Spleen (tissue), 7 donors: Measurements from ENCODE around the gene LRRC53.

Experiments
- POLR2A ChIP-seq, 3 donors: fragments of 450-650 bp; IDR thresholded peaks; one replicate each; pipeline ENCODE4 v1.5.1; 2017; ENCODE audit warnings: antibody characterized with exemption in 3 of 3, mild to moderate bottlenecking in 1 of 3
- TF ChIP-seq, protein P1 (sequence below), 11 experiments: fragments of 200-600 bp in 7 of 11; fragments of 450-650 bp in 4 of 11; sonication (generic) in 4 of 11; IDR thresholded peaks in 8 of 11; conservative IDR thresholded peaks in 3 of 11; 1 replicate in 7 of 11; 2 replicates in 4 of 11; pipeline versions ENCODE4 v1.4.0 to v1.8.0; 2016 to 2021; ENCODE audit warnings: antibody characterized with exemption in 11 of 11, inconsistent platforms in 4 of 11, mild to moderate bottlenecking in 1 of 11
- donor health status: DM: no; HTN: no; CAD: no; lungs with moderate emphysema.
- donor health status: DM: no; HTN: no; CAD: no.
- donor health status: DM: no; HTN: no; CAD: no.

- TF ChIP-seq, protein P1, sequence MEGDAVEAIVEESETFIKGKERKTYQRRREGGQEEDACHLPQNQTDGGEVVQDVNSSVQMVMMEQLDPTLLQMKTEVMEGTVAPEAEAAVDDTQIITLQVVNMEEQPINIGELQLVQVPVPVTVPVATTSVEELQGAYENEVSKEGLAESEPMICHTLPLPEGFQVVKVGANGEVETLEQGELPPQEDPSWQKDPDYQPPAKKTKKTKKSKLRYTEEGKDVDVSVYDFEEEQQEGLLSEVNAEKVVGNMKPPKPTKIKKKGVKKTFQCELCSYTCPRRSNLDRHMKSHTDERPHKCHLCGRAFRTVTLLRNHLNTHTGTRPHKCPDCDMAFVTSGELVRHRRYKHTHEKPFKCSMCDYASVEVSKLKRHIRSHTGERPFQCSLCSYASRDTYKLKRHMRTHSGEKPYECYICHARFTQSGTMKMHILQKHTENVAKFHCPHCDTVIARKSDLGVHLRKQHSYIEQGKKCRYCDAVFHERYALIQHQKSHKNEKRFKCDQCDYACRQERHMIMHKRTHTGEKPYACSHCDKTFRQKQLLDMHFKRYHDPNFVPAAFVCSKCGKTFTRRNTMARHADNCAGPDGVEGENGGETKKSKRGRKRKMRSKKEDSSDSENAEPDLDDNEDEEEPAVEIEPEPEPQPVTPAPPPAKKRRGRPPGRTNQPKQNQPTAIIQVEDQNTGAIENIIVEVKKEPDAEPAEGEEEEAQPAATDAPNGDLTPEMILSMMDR (IDR thresholded peaks at IDR 0.05 in 8 of 11, conservative IDR thresholded peaks at IDR 0.05 in 3 of 11) = no peak
- no peak for TF ChIP-seq POLR2A (IDR thresholded peaks at IDR 0.05)
Measured at GRCh38 chr1:74436078-74436477, 76.3 kb downstream of the LRRC53 start.
